GM18511 (cell line): Measurements from ENCODE around the gene TRIM65.

Experiments
- ATAC-seq: cut with Tn5 transposase; IDR thresholded peaks from one replicate; pipeline ENCODE4 v1.9.1; 2021; ENCODE audit warnings: mild to moderate bottlenecking, moderate library complexity; ENCODE audit not compliant: unreplicated experiment

Gene TRIM65

DNA sequence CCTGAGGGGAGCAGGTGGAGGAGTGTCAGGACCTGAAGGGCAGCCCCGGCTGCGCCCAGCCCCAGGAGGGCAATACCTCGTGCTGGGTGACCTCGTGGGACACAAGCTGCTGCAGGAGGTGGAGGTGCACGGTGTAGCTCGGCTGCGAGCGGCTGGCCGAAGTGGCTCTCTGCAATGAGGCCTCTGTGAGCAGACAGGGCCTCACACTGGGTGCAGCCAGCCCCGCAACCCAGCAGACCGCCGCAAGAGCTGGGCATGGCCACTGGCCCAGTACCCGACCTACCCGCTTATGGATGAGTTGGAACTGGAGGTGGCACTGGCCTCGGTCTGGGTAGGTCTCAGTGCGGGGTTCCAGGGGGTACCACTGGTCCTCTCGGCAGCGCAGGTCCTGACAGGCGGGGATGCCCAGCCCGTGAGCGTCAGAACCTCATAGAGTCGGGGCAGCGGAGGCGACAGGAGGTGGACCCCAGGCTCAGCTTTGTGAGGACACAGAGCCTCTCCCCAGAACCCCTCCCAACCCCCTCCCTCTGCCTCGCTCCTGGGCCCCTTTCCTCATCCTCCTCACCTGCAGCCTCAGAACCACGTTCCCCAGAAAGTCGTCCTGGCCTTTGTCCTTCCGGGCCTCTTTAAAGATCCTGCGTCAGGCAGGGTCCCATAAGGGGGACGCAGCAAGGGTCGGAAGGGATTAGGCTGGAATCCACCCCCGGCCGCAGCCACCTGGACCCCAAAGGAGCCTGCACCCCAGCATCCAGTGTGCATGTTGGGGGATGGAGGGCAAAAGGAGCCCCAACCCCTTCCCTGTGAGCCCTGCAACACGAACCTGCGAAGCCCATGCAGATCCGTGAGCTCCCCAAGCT lies 56.6 kb downstream of the TRIM65 start:
- no peak for ATAC-seq
